ENCODE results near the gene FRZB.
"Not testable (repeated sequence)": the region's sequence is repeated elsewhere in the genome, so short reads cannot be mapped to it uniquely, and the experiment has no call there.

The FRZB gene, protein sequence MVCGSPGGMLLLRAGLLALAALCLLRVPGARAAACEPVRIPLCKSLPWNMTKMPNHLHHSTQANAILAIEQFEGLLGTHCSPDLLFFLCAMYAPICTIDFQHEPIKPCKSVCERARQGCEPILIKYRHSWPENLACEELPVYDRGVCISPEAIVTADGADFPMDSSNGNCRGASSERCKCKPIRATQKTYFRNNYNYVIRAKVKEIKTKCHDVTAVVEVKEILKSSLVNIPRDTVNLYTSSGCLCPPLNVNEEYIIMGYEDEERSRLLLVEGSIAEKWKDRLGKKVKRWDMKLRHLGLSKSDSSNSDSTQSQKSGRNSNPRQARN

DNA sequence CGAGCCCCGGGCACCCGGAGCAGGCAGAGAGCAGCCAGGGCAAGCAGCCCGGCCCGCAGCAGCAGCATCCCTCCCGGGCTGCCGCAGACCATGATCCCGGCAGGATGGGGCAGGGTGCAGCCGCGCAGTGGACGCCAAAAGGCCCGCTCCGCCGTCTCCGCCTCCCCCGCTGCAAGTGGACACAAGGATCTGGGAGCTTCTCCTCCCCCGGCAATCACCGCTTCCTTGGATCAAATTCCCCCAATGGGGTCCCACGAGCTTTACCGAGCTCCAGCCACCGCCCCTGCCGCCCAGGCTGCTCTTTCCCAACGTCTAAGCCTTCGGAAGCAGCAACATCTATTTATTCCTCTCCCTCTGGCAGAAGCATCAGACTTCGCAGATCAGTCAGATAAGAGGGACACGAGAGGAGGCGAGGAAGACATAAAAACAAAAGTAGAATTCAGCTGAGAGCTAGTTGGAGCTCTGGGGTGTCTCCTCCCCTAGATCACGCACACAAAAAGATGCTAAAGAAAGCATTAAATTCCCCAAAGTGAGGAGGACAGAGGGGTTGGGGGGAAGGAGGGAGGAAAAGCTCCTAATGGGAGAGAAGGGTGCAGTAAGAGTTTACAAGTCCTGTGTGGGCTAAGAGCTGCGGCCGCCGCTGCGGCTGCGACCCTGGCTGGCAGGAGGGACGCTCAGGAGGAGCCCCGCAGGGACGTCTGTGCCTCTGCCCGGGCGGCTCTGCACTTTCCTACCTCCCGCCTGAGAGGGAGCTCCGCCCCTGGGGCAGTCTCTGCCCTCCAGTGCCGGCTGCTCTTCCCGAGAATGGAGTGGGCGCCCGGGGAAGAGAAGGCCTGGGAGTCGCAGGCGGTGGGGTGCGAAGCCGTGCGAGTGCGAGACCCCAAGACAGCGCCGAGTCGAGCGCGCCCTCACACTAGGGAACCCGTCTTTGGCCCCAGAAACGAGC lies at the start of gene FRZB:
Gene FRZB, minus strand, starts transcription at position 177 of the 946 bp plus-strand sequence. Its CDS starts 85 bp downstream, at position 92.
- DNase-seq, result peak; percentile 14

DNA sequence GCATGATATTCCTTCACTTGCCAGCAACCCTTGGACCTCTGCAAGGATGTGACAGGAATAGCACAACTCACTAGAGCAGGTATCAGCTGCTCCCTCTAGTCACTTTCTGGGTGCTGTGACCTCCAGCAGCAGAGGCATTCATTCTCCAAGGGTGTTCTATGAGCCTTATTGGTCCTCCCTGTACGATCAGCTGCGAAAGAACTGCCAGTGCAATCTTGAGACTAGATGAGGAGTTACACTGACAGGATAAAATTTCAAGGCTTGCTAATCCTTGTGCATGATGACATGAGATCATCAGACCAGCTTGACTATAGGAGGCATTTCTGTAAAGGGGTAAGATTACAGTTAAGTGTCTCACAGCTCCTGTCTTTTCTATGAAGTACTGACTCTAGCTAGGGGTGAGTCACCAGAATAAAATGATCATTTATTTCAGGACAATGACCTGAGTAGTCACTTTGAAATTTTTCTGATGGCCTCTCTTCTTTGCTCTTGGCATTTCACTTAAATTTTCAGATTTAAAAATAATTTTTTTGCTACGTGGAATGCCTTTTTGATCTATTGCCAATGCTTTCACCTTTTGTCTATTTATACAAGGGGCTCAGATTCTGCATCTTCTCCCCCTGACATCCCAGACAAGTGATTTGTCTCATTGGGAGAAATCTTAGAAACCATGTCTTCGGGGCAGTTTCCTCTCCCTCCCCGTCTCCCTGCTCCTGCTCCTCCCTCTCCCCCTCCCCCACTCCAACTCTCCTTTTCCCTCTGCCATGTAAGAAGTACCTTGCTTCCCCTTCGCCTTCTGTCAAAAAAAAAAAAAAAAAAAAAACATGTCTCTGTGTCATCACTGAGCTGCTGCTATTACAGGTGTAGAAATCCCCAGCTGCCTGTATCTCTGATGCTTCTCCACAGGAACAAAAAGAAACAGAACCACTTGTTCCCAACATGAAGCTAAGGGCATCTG lies 49.2 kb upstream of the FRZB start:
- no peak for DNase-seq

DNA sequence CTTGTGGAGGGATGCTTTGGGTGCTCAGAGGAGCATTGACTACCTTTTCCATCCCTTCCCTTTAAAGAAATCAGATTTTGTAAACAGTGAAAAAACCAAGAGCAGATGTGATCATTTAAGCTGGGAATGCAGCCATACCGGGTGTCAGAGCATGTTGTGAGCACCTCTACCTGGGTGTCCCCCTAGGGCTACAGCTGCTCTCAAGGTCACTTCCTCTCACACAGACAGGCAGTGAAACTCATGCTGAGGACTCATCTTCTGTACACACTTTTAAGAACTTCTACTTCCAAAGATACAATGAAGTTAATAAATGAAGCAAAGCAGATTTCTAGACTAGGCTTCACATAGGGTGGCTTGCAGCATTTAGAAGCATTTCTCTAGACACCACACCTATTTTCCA lies 48.4 kb upstream of the FRZB start:
- DNase-seq, result no peak

DNA sequence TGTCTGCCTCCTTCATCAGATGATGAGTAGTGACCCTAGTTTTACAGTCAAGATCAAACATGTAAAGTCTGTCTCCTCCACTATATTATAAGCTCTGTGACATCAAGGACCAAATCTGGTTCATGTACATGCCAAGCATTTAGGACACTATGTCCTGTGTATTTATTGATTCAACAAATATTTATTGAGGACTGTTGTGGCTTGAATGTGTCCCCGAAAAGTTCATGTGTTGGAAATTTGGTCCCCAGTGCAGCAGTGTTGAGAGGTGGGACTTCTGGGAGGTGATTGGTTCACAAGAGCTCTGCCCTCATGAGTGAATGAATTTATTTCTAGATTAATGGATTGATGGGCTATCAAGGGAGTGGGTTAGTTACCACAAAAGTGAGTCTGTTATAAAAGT lies 46.6 kb upstream of the FRZB start:
- no peak for DNase-seq

DNA sequence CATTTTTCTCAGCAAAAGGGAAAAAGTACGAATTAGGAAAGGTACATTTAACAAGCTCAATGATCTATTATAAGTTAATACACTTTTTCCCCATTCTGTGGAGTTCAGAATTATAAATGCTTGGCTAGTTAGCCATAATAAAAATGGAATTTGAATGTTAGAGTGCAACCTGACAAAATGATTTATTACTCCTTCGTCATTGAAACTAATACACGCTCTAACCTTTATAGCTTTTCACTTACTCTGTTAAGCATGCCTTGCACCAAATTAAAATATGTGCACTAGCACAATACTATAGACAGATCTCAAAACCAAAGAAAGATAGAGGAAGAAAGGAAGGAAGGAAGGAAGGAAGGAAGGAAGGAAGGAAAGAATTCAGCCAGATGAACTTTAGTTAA lies 46.1 kb upstream of the FRZB start:
- no peak for DNase-seq

DNA sequence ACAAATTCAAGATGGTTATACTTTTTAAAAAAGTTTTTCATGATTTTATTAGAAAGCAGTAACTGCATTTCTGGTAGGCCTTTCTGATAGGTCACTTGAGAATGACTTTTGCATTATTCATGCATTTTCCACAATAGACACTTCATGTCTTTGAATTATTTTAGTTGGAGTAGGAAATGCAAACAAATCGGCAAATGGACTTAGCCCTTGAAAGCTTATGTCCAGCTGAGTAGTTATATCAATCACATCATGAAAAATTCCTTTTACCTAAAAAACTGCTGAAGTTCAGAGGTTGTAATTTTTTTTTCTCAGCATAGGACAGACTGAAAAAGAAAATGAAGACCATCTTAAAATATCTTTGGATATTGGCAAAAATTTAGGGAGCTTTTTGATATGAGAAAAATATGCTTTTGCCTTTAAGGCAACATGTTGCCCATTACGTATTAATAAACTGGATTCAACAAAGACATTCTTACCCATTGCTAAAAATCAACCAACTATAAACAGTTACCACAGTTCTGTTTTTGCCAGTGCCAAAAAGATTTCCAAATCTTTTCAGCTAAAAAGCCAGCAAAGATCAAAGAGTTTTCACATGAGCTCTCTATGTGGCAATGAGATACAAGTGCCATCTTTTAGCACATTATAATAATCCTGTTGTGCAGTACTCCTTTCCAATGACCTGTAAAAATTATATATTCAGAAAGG lies 45.5 kb upstream of the FRZB start:
- no peak for DNase-seq

DNA sequence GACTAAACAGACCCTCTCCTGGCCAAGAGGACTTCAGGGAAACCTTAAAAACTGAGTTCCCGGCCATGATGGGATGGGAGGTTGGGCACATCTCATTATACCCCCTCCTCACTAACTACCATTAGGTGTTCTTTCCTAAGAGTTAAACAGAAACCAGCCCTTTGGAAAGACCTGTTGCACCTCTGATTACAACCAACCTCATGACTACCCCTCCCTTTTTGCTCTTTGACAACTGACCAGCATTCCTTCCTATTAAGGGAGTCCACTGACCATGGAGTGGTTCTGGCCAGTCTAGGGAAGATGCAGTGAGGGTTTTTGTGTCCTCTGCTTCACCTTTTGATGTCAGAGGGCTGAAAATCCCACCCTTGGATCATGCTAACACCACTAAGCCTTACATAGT lies 44.5 kb upstream of the FRZB start:
- DNase-seq, result no peak

DNA sequence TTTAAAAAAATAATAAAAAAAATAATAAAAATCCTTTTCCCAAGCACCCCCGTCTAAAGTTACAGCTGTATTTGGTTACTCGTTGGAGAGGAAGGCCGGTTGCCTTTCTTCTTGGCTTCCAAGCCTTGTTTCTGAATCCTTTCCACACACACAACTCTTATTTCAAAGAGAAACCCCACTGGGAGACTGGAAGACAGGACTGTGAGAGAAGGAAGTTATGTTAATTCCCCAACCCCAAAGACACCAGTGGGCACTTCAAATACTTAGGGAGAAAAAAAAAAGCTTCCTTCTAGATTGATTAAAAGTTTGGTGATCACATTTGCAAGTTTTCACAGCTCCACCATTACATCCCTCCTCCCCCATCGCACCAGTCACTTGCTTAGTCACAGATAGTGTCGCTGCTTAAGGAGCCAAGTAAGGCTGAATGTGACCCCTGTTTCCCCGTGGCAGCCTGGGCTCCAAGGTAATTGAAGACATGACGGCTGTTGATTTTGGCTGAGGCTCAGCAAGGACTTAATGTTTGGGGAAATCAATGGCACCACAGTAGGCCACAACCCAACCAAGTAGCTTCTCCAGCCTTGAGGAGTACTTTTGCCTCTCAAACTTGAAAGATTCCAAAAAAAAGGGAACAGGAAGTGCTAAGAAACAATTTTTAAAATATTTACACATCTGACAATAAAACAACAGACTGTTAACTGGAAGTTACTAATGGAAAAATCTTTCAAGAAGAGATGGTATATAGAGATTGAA lies 40.8 kb upstream of the FRZB start:
- DNase-seq, result no peak

DNA sequence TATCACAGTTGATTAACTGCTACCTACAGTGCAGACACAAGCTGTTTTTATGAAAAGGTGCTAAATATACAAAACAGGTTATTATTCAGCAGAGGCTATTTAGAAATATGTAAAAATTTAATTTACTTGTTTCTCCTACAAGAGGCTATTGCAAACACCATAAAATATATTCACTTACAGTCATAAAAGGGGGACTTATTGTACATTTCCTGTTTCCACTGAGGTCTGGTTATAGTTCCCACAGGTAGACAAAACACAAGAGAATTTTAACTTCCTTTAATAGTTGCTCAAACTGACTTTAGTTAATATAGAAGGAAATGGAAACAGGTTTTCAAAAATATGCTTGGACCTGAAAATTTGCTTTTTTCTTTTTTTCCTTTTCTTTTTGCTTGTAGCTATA lies 40.0 kb upstream of the FRZB start:
- no peak for DNase-seq

DNA sequence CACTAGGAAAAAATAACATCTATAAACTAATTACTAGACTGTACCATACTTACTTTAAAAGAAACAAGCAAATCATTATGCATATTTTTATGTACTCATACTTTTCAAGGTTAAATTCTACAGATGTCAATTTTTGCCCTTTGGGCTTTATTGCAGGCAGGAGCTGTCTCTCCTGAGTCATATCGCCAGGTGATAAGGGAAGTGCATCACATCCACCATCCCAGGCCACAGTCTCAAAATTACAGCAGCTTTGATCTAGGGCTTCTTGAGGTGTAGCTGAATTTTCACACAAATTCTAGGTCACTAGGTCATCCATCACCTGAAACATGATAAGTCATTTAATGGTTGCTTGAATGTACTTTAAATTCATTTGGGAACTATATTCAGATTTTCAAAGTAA lies 38.4 kb upstream of the FRZB start:
- DNase-seq, result no peak

DNA sequence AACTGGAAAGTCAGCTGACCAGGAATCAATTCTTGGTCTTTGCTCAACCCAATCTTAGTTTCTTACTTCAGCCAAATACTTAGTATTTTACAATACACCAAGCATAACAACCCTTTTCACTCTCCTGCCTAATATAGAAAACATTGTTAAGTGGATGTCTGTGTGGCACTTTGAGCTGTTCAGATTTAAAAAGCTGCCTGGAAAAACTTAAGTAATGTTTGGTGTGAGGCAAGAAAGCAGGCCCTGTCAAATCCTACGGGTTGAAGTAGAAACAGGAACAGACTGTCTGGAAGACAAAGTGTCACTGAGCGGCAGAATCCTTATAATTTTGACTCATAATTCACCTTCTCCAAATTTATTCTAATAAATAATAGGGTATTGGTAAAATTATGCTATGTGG lies 37.1 kb upstream of the FRZB start:
- DNase-seq, result no peak

DNA sequence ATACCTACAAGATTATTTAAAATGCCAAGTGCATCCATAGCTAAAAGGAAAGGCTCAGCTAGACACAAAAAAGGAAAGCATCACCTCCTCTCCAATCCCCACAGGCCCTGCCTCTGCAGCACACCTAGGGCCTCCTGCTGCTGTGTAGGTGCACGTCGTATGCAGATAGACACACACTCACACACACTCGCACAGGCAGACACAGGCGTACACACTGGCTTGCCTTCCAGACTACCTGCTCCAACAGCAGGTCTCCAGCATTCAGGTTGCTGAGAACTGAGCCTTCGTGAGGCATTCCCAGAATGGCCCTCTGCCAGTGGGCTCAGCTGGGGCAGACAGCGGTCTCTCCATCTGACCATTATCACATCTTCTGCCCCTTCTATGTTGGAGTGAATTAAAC lies 35.3 kb upstream of the FRZB start:
- no peak for DNase-seq

DNA sequence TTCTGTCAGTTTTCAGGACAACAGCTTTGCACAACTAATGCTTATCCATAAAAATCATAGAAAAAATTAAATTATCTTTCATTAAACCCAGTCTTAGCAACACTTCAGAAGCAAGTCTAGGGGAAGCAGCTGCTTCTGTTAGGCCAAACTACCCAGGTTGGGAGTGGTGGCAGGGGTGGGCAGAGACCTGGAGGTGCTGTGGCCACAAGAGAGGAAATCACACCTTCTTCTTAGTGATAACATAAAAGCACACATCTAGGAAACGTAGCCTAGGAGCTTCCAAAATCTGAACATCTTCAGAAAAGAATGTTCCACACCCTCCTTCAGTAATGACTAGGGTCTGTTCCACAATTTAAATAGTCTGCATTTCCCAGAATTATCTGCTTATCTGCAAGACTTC lies 32.3 kb upstream of the FRZB start:
- no peak for DNase-seq

DNA sequence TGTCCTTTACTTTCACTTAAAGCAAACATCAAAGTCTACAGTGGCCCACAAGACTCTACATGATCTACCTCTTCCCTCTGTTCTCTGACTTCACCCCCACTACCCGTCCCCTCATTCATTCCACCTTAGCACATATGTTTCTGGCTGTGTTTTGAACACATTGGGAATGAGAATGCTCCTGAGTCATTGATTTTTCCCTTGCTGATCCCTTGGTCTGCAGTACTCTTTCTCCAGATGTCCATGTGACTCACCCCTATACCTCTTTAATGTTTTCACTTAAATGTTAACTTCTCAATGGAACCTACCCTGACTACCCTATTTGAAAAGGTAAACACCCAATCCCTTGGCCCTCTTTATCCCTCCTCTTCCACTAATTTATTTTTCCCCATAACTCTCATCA lies 30.7 kb upstream of the FRZB start:
- no peak for DNase-seq

DNA sequence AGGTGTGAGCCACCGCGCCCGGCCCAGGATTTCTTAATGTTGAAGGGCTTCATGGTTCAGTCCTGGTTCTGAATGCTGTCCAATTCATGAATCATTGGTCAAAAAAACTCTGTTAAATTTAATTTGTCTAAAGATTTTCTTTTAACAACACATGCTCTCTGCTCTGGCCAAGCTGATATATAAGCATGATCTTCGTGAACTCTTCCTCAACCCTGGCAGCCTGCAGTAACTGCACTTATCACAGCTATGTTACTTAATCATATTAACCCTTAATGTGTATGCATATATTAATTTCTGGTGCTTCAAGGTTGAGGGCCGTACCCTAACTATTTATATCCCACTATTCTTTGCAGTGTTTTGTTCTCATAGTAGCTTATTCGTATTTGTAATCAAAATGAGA lies 29.4 kb upstream of the FRZB start:
- no peak for DNase-seq

DNA sequence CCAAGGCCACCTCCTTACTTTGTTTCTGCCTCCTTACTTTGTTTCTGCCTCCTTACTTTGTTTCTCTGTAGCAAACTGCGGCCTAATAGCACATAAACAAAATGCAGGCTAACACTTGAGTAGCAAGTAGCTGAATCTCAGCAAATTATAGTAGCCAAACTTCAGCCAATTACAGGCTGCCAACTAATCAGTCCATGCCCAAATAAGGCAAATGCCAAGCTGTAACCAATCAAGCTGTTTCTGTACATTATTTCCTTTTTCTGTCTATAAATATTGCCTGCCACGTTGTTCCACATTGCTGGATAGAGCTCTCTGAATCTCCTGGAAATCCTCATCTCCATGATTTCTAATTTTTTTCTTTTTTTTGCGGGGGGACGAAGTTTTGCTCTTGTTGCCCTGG lies 28.7 kb upstream of the FRZB start:
- no peak for DNase-seq

DNA sequence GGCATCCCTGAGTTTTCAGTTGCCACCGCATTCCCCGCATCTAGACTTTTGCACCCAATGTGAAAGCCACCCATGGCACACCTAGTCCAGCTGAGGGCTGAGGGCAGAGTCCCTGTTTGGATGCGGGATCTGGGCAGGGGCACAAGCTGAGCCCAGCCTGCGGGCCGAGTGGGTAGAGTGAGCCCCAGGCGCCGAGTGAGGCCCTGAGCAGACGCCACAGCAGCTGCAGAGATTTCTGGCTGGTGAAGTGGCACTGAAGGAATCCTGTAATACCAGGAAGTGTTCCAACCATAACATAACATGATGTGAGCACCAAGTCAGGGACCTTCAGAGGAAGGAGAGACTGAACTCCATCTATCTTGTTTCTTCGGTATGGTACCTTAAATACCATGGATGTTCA lies 27.7 kb upstream of the FRZB start:
- DNase-seq, result no peak

DNA sequence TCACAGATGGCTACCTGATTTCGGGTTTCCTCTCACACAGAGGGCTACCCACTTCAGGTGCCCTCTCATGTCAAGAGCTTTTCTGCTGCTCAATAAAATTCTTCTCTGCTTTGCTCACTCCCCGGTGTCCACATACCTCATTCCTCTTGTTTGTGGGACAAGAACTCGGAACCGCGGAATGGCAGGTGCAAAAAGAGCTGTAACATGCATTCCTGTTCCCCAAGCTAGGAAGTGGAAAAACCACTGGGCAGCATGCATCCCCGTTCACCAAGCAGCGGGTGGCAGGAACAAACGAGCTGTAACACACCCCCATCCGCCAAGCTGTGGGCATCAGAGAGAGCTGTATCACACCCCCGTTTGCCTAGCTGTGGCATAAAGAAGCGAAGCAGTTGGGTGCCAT lies 27.2 kb upstream of the FRZB start:
- no peak for DNase-seq

DNA sequence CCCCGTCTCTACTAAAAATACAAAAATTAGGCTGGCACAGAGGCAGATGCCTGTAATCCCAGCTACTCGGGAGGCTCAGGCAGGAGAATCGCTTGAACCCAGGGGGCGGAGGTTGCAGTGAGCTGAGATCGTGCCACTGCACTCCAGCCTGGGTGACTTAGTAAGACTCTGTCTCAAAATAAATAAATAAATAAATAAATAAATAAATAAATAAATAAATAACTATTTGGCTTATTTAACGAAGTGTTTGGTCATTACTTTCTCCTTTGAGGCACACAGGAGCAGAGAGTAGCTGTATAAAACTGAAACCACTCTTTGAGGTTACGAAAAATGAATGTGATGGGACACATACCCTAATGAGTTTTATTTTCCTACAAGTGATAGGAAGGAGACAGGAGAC lies 26.6 kb upstream of the FRZB start:
- not testable (repeated sequence) for DNase-seq

DNA sequence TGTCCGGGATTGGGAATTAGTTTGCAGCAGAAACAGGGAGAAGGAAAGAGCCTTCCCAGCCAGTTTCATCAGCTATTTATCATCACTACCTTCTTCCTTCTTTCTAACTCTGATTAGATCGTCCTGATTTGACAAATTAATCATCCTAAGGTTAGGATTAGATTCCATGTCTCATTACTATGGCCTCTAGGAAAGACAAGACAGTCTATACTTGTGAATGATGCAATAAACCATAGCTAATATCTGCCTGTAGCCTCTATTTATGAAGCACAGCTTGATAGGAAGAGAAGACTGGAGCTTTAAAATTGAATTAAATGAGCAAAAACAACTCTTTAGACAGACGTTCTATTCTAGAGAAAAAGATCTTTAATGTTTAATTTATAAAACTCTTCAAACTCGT lies 25.2 kb upstream of the FRZB start:
- DNase-seq, result no peak

DNA sequence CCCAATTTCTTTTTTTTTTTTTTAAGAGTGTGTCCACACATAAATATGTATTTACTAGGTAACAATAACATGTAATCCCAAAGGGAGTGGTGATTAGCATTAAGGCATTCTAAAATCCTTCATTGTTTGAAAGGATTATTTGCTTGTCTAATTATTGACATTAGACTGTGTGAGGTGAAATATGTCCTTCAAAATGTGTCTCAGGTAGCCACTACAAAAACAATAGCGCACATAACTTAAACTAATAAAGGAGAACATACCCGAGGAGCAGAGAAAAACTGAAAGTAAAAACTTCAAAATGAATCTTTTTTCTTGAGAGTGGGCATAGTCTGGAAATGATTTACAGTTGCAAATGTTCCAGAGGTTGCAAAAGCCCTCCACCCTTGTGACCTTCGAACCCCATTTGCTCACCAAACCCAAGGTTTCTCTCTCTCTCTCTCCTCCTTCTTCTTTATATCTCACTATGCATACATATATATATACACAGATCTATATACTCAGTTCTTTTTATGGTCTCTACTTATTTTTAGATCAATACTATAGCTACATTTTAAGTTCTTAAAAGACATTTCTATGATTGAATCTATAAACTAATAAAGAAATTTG lies 24.4 kb upstream of the FRZB start:
- DNase-seq, result no peak
